ENCODE measurements around the gene CPS1.

DNA sequence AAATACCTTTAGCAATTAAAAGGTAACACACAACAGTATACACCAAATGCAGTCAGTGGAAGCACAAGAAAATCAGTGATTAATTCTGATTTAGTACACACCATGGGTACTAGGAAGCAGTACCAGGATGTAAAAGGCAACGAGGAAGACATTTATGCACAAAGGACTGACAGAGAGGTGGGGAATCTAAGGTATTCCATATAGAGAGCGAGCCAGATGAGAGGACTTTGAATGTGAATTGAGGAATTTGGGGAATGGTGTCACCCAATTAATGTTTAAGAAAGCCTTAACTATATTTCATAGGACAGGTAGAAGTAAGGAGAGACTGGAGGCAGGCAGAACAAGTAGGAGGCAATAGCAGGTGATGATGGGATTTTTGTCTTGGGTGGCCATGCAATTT lies 11.7 kb downstream of the CPS1 start:
- TF ChIP-seq SMC3 (IDR thresholded peaks at IDR 0.05; ENCODE audit: low read depth, low read length), result no peak
- TF ChIP-seq MAFK (IDR thresholded peaks at IDR 0.05; ENCODE audit: low read depth, low read length), result no peak
- TF ChIP-seq, protein P1, sequence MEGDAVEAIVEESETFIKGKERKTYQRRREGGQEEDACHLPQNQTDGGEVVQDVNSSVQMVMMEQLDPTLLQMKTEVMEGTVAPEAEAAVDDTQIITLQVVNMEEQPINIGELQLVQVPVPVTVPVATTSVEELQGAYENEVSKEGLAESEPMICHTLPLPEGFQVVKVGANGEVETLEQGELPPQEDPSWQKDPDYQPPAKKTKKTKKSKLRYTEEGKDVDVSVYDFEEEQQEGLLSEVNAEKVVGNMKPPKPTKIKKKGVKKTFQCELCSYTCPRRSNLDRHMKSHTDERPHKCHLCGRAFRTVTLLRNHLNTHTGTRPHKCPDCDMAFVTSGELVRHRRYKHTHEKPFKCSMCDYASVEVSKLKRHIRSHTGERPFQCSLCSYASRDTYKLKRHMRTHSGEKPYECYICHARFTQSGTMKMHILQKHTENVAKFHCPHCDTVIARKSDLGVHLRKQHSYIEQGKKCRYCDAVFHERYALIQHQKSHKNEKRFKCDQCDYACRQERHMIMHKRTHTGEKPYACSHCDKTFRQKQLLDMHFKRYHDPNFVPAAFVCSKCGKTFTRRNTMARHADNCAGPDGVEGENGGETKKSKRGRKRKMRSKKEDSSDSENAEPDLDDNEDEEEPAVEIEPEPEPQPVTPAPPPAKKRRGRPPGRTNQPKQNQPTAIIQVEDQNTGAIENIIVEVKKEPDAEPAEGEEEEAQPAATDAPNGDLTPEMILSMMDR (conservative IDR thresholded peaks at IDR 0.05; ENCODE audit: low read depth, low read length), result no peak
- no peak for TF ChIP-seq RCOR1 (IDR thresholded peaks at IDR 0.05; ENCODE audit: insufficient replicate concordance, low read length)
- no peak for TF ChIP-seq POLR2A (IDR thresholded peaks at IDR 0.05; ENCODE audit: low read depth, low read length)
- TF ChIP-seq RFX5 (IDR thresholded peaks at IDR 0.05; ENCODE audit: low read depth, low read length), result no peak
- TF ChIP-seq, protein P2, sequence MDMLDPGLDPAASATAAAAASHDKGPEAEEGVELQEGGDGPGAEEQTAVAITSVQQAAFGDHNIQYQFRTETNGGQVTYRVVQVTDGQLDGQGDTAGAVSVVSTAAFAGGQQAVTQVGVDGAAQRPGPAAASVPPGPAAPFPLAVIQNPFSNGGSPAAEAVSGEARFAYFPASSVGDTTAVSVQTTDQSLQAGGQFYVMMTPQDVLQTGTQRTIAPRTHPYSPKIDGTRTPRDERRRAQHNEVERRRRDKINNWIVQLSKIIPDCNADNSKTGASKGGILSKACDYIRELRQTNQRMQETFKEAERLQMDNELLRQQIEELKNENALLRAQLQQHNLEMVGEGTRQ (IDR thresholded peaks at IDR 0.05; ENCODE audit: low read depth, low read length), result no peak

Measured in IMR-90 (cell line).